ENCODE data around the gene SNX30.

SNX30 gene

GRCh38 chr9:112867275-112867991 is 116.9 kb downstream of the SNX30 start:
- in situ Hi-C loops (cut with MboI; ENCODE audit: low pct_unique_long_range_greater_than_20kb, low sequenced_read_pairs) = no loop called here
- peak; percentile 66 for DNase-seq

DNA sequence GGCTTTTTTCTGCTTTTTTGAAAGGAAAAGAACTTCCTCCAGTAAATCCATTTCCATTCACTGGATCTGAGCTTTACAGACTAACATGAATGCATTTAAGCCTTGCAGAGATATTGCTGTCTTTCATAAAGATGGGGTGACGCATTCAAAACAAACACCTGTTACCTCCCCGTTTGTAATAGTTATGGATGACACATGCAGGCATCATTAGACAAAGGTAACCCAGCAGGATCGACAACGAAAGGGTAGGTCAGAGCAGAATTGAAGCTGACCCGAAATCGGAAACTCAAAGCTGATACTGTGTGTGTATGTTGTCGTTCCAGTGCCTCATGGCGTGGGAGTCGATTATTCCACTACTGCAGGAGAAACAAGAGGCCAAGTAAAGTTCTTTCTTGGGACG is 117.9 kb downstream of the SNX30 start:
- in situ Hi-C loops (cut with MboI; ENCODE audit: low pct_unique_long_range_greater_than_20kb, low sequenced_read_pairs) = no loop called here
- DNase-seq = no peak

DNA sequence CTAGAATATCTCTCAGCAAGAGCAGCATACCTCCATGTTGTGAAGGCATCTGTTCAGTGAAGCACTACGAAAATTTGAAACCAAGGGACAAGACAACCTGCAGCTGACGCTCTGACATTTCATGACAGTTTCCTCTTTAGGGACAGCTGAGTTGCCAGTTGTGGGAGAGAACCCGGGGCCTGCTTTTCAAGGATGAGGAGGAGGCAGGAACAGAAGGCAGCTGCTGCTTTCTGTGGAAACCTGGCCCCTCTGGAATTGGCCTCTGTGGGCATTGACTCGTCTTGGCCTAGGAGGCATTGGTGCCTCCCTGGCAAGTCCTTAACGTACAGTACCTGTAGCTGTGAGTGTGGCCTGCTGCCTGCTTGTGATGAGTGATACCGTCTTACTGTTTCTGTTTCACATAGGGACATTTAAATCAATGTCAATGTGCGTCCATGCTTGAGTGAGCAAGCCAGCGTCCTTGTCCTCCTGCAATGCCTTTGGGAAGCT is 118.5 kb downstream of the SNX30 start:
- in situ Hi-C loops (cut with MboI; ENCODE audit: low pct_unique_long_range_greater_than_20kb, low sequenced_read_pairs) = no loop called here
- no peak for DNase-seq

DNA sequence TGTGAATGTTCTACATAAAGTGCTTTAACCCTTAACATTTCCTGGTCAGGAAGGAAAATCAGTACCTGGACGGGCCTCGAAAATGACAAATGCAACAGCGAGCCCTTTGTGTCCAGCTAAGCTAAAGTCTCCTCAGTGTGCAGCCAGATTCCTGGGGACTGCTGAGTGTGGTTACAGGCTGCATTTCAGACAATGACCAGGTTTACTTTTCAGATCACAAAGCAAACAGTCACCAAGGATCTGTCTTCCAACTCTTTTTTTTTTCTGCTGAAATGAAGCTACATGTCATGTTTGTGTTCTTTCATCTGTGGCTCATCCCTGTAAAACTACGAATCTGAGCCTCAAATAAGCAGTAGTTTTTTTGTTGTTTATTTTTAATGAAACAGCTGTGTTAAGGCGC is 119.4 kb downstream of the SNX30 start:
- in situ Hi-C loops (cut with MboI; ENCODE audit: low pct_unique_long_range_greater_than_20kb, low sequenced_read_pairs) = no loop called here
- no peak for DNase-seq

GRCh38 chr9:112870556-112870955 is 120.0 kb downstream of the SNX30 start:
- in situ Hi-C loops (cut with MboI; ENCODE audit: low pct_unique_long_range_greater_than_20kb, low sequenced_read_pairs) = no loop called here
- no peak for DNase-seq

DNA sequence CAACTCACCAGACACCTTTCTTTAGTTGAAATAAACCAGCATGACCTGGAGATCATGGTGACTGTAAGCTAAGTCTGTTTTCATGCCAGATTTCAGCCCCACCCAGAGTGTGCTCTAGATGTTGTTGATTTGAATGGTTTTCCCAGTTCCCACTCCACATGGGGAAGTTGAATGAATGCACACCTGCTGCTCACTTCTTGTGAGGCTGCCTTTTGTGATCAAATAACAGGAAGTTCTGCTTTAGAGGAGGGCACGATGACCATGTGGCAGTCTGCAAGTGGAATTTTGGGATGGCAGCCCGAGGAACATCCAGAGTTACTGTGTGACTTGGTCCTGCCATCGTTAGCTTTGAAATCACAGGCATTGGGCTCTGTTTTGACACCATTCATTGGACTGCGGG is 121.5 kb downstream of the SNX30 start:
- peak; percentile 58 for DNase-seq
- in situ Hi-C loops (cut with MboI; ENCODE audit: low pct_unique_long_range_greater_than_20kb, low sequenced_read_pairs) = no loop called here

- DNase-seq = no peak
- in situ Hi-C loops (cut with MboI; ENCODE audit: low pct_unique_long_range_greater_than_20kb, low sequenced_read_pairs) = no loop called here
Measured at GRCh38 chr9:112873773-112874405, 123.3 kb downstream of the SNX30 start.

GRCh38 chr9:112878752-112879151 is 128.2 kb downstream of the SNX30 start:
- in situ Hi-C loops (cut with MboI; ENCODE audit: low pct_unique_long_range_greater_than_20kb, low sequenced_read_pairs) = no loop called here
- DNase-seq = no peak

- in situ Hi-C loops (cut with MboI; ENCODE audit: low pct_unique_long_range_greater_than_20kb, low sequenced_read_pairs) = no loop called here
- DNase-seq = no peak
Measured at GRCh38 chr9:112880650-112881049, 130.1 kb downstream of the SNX30 start.

DNA sequence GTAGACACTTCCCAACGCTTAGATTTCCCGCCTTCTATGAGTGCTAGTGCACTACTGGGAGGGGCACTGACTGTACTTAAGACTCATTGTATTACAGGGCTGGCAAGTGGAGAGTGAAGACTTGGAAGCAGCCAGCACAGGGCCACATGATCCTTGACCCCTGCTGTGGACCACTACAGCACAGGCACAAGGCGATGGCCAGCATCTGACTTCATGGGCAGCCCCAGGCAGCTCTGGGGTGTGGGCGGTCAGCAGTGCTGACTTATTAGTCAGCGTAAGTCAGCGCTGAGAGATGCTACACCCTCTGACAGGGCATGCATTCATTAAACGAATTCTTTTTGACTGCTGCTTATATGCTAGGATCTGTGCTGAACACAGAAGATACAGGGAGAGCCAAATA is 130.8 kb downstream of the SNX30 start:
- DNase-seq = no peak
- in situ Hi-C loops (cut with MboI; ENCODE audit: low pct_unique_long_range_greater_than_20kb, low sequenced_read_pairs) = no loop called here

DNA sequence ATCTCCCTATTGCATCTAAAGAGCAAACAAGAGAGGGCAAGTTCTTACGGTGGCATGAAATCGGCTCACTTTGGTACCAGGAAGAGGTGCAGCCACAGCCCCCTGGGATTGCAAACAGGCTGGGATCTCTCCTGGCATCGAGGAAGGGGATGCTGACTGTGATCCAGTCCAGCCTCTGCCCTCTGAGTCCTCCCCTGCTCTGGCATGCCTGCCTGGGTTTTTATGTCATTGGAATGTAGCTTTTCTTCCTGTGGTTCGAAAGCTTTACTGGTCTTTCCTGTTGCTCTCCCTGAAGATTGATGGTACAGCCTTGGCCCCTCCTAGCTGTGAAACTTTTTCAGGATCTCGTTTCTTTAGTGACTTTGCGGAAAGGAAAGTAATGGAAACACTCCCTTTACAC is 133.5 kb downstream of the SNX30 start:
- no peak for DNase-seq
- in situ Hi-C loops (cut with MboI; ENCODE audit: low pct_unique_long_range_greater_than_20kb, low sequenced_read_pairs) = no loop called here

DNA sequence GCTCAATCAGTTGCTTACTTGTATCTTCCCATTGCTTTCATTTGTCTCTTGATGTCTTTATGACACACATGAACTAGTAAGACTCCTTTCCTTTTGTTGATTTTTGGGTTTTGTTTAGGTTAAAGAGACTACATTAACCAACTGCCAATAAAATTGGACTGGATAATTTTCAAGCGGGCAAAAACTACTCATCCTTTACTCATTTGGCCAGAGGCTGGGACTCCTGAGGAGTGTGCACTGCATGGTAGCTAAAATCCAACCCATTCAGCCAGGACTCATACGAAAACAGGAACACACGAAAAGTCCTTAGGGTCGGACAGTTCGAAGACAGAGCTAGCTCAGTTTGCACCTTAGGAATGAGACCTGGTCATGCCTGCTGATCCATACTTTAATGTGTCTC is 134.2 kb downstream of the SNX30 start:
- DNase-seq = no peak
- in situ Hi-C loops (cut with MboI; ENCODE audit: low pct_unique_long_range_greater_than_20kb, low sequenced_read_pairs) = no loop called here

- no peak for DNase-seq
- in situ Hi-C loops (cut with MboI; ENCODE audit: low pct_unique_long_range_greater_than_20kb, low sequenced_read_pairs) = no loop called here
Measured at GRCh38 chr9:112885324-112885723, 134.8 kb downstream of the SNX30 start.

GRCh38 chr9:112886351-112886750 is 135.8 kb downstream of the SNX30 start:
- DNase-seq = no peak
- in situ Hi-C loops (cut with MboI; ENCODE audit: low pct_unique_long_range_greater_than_20kb, low sequenced_read_pairs) = no loop called here

DNA sequence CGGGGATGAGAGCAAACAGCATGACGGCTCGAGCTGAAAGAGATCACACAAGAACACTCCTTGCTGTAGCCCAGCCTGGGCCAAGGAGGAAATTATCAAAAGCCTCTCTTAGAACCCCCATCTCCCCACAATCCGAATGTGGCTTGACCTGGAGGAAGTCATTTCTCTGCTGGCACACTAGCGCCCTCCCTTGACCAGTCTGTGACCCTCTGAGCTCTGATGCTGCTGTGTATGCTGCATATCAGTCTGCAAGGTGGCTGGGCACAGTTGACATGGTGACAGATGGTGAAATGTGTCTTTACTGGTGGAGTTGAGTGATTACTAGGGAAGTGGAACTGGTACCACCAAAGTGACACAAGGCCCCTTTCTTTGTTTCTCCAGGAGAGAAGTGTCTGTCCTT is 136.8 kb downstream of the SNX30 start:
- peak; percentile 75 for DNase-seq
- in situ Hi-C loops (cut with MboI; ENCODE audit: low pct_unique_long_range_greater_than_20kb, low sequenced_read_pairs) = no loop called here

DNA sequence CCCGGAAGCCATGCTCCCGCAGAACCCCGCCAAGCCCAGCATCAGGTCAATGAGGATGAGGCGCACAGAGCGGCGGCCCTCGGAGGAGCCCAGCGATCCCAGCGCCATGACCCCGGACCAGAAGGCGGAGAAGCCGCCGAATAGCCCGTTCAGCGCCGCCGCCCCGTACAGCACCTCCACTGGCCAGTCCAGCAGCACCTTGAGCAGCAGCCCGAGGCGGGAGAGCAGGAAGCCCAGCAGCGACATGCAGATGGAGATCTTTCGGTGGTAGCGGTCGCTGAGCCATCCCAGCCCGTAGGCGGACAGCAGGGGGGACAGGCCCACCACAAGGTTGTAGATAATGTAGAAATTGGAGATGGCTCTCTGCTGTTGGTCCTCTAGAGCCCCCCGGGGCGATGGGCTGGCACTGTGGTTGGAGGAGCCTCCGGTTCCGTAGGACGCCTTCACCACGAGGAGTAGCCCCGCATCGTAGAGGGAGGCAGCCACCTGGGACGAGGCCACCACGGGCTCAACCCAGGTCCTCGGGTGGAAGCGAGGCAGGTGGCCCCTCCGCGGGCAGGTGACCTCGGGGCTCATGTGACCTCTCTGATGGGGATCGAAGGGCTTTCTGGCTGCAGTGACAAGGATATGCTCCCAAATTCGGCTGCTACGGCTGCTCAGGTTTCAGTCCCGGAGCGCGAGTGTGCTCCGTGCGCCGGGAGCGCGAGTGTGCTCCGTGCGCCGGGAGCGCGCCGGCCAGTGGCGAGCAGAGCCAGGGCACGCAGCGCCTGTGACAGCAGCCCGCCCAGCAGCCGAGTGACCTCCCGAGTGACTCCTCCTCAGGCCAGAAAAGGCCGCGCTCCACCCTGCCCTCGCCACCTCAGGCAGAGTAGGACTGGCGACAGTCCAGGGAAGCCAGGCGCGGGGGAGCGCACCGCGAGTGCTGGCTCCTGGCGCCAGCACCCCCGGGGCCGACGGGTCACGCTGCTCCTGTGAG is 139.8 kb downstream of the SNX30 start, which contains the start of gene SLC46A2:
Gene SLC46A2 (minus strand): TSS at position 771 of the 976 bp plus-strand sequence. CDS start 195 bp downstream, at position 576.
- no peak for DNase-seq

GRCh38 chr9:112891521-112891920 is 141.0 kb downstream of the SNX30 start:
- DNase-seq = no peak
- in situ Hi-C loops (cut with MboI; ENCODE audit: low pct_unique_long_range_greater_than_20kb, low sequenced_read_pairs) = loop anchor here (10.0 kb wide), 1 partner anchor 47 kb away; no protein-coding TSS in a partner anchor

More for the DNA sequence above, 139.8 kb downstream of the SNX30 start, which contains the start of gene SLC46A2:
- in situ Hi-C loops (cut with MboI; ENCODE audit: low pct_unique_long_range_greater_than_20kb, low sequenced_read_pairs) = loop anchor here (10.0 kb wide), 1 partner anchor 46 kb away; no protein-coding TSS in a partner anchor

DNA sequence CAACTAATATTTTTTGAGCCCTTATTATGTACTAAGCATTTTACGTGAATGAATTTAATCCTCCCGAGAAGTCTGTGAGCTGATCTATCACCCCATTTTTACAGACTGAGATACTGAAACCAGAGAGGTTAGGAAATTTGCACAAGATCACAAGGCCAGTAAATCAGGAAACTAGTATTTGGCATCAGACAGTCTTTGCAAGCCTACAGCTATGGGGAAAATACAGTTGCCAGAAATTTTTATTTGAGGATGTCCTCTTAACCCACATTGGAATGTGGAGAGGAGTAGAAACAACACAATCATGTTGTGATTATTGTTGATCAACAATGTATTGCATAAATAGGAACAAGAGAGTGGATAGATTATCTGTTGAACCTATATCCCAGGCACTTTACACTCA is 142.4 kb downstream of the SNX30 start:
- in situ Hi-C loops (cut with MboI; ENCODE audit: low pct_unique_long_range_greater_than_20kb, low sequenced_read_pairs) = loop anchor here (10.0 kb wide), 1 partner anchor 48 kb away; no protein-coding TSS in a partner anchor

DNA sequence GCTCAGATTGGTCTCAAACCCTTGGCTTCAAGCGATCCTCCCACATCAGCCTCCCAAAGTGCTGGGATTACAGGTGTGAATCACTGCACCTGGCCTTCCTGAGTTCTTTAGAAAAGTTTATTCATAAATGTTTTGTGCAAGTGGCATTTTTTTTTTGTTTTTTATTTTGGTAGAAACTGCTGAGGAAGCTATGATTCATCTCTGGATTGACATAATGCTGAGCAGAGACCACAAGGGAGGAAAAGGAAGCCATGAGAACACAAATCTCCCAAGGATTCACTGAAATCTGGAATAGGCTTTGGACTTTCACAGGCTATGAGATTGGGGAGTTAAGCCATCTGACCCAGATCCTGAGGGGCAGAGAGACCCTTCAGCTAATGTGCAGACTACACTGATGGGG is 143.5 kb downstream of the SNX30 start:
- in situ Hi-C loops (cut with MboI; ENCODE audit: low pct_unique_long_range_greater_than_20kb, low sequenced_read_pairs) = loop anchor here (10.0 kb wide), 1 partner anchor 49 kb away; no protein-coding TSS in a partner anchor
- no peak for DNase-seq

More for the DNA sequence above, 142.4 kb downstream of the SNX30 start:
- no peak for DNase-seq
